ENCODE results near the gene NPM1.

The NPM1 gene

GRCh38 chr5:171418316-171418981 is 30.8 kb downstream of the NPM1 start:
- peak; percentile 64 for DNase-seq (ENCODE audit: extremely low read depth, insufficient read length)
- Histone ChIP-seq H3K4me3 (replicated peaks; ENCODE audit: low read depth, low read length) (peak overlapping the region; percentile 47), H3K36me3 (ENCODE audit: control insufficient read depth, insufficient read depth, low read length) (no peaks in the 10 kb centered on the region), H3K27me3 (replicated peaks; ENCODE audit: control insufficient read depth, insufficient read depth, low read length) (peaks cover 3% of the 10 kb centered on the region)
- TF ChIP-seq CTCF (IDR thresholded peaks at IDR 0.05; ENCODE audit: insufficient read depth, low read length, poor library complexity, severe bottlenecking): peak; percentile 90

- Histone ChIP-seq H3K36me3 (ENCODE audit: control insufficient read depth, insufficient read depth, low read length) (no peaks in the 10 kb centered on the region), H3K27me3 (replicated peaks; ENCODE audit: control insufficient read depth, insufficient read depth, low read length) (peaks cover 3% of the 10 kb centered on the region), H3K4me3 (replicated peaks; ENCODE audit: low read depth, low read length) (peak within 1 kb of the TSS; percentile 47)
- no peak for TF ChIP-seq CTCF (IDR thresholded peaks at IDR 0.05; ENCODE audit: insufficient read depth, low read length, poor library complexity, severe bottlenecking)
- peak; percentile 65 for DNase-seq (ENCODE audit: extremely low read depth, insufficient read length)
Observed at GRCh38 chr5:171418982-171419687, 31.5 kb downstream of the NPM1 start, which contains the start of gene FGF18. Gene FGF18, plus strand, starts transcription at chr5:171419647. Its CDS starts 553 bp downstream, at chr5:171420200.

DNA sequence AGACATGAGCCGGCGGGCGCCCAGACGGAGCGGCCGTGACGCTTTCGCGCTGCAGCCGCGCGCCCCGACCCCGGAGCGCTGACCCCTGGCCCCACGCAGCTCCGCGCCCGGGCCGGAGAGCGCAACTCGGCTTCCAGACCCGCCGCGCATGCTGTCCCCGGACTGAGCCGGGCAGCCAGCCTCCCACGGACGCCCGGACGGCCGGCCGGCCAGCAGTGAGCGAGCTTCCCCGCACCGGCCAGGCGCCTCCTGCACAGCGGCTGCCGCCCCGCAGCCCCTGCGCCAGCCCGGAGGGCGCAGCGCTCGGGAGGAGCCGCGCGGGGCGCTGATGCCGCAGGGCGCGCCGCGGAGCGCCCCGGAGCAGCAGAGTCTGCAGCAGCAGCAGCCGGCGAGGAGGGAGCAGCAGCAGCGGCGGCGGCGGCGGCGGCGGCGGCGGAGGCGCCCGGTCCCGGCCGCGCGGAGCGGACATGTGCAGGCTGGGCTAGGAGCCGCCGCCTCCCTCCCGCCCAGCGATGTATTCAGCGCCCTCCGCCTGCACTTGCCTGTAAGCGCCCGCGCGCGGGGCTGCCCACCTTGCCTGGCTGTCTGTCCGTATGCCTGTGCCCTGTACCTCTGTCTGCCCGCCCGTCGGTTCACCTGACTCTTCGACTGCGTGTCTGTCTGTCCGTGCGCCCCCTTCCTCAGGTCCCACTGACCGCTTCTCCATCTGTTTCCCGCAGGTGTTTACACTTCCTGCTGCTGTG is 32.2 kb downstream of the NPM1 start:
- TF ChIP-seq CTCF (IDR thresholded peaks at IDR 0.05; ENCODE audit: insufficient read depth, low read length, poor library complexity, severe bottlenecking): no peak
- peak overlapping the region; percentile 10 for H3K4me3 ChIP-seq (replicated peaks; ENCODE audit: low read depth, low read length)
- H3K36me3 ChIP-seq (ENCODE audit: control insufficient read depth, insufficient read depth, low read length): no peaks in the 10 kb centered on the region
- DNase-seq (ENCODE audit: extremely low read depth, insufficient read length): peak; percentile 52
- H3K27me3 ChIP-seq (replicated peaks; ENCODE audit: control insufficient read depth, insufficient read depth, low read length): peaks cover 3% of the 10 kb centered on the region

GRCh38 chr5:171420431-171421241 is 33.0 kb downstream of the NPM1 start:
- no peak for DNase-seq (ENCODE audit: extremely low read depth, insufficient read length)
- Histone ChIP-seq H3K27me3 (replicated peaks; ENCODE audit: control insufficient read depth, insufficient read depth, low read length) (peaks cover 3% of the 10 kb centered on the region), H3K36me3 (ENCODE audit: control insufficient read depth, insufficient read depth, low read length) (no peaks in the 10 kb centered on the region), H3K4me3 (replicated peaks; ENCODE audit: low read depth, low read length) (no peak overlapping the region)
- no peak for TF ChIP-seq CTCF (IDR thresholded peaks at IDR 0.05; ENCODE audit: insufficient read depth, low read length, poor library complexity, severe bottlenecking)

All from GM06990 (cell line).